Omental fat pad (tissue), 4 donors: ENCODE data around the gene PDCD1LG2. TPM values are rescaled to one million over a fixed set of nuclear protein-coding genes. Genes with fewer than 3 reads are reported as not detected.

Experiments
- ATAC-seq: fragments of 150-250 bp; one replicate; pipeline ENCODE4 v1.9.1; 2016; ENCODE audit warnings: mild to moderate bottlenecking, moderate library complexity; ENCODE audit not compliant: low FRiP score
- DNase-seq: peaks from one replicate; pipeline ENCODE4 v3.0.0-alpha.2; 2019; ENCODE audit warnings: low spot score
- CTCF ChIP-seq, 3 donors: fragments of 450-650 bp; IDR thresholded peaks; one replicate each; pipeline ENCODE4 v1.5.1; 2016 to 2017; ENCODE audit warnings: antibody characterized with exemption in 3 of 3, mild to moderate bottlenecking in 3 of 3, moderate library complexity in 2 of 3
- total RNA-seq, 4 donors: library from RNA; depleted of rRNA; stranded (reverse); fragments of >200 nt; gene quantifications; one replicate each; pipeline ENCODE4 v1.1.0, GENCODE V29; 2016

The PDCD1LG2 gene
- total RNA-seq, 4 donors from 2014 or later: 3.5 to 10.7 (median 3.8) TPM

- no peak for ATAC-seq
- no peak for TF ChIP-seq CTCF (IDR thresholded peaks at IDR 0.05)
- DNase-seq: no peak
These were observed 32.1 kb upstream of the PDCD1LG2 start for GRCh38 chr9:5478206-5478605.

- DNase-seq (no peak), ATAC-seq (no peak)
- no peak for TF ChIP-seq CTCF (IDR thresholded peaks at IDR 0.05)
These were observed 30.2 kb upstream of the PDCD1LG2 start for GRCh38 chr9:5479994-5480694.

GRCh38 chr9:5480919-5481318 is 29.4 kb upstream of the PDCD1LG2 start:
- no peak for ATAC-seq
- DNase-seq: no peak
- no peak for TF ChIP-seq CTCF (IDR thresholded peaks at IDR 0.05)

- ATAC-seq: no peak
- DNase-seq: no peak
- TF ChIP-seq CTCF (IDR thresholded peaks at IDR 0.05): no peak
These were observed 28.9 kb upstream of the PDCD1LG2 start for GRCh38 chr9:5481322-5482040.

- TF ChIP-seq CTCF (IDR thresholded peaks at IDR 0.05): no peak
- DNase-seq (no peak), ATAC-seq (no peak)
These were observed 28.1 kb upstream of the PDCD1LG2 start for GRCh38 chr9:5482194-5482593.

- DNase-seq: no peak
- no peak for TF ChIP-seq CTCF (IDR thresholded peaks at IDR 0.05)
- no peak for ATAC-seq
These were observed 27.0 kb upstream of the PDCD1LG2 start for GRCh38 chr9:5483306-5483705.
